HEK293T (cell line): Measurements from ENCODE around the gene NXPE3.
"Not testable (repeated sequence)": the region's sequence is repeated elsewhere in the genome, so short reads cannot be mapped to it uniquely, and the experiment has no call there.

ENCODE experiments used
- CTCF ChIA-PET: fragments of 350-600 bp; formaldehyde crosslinking; extraction: SDS; loops from one replicate; lab custom pipeline; 2021; ENCODE audit warnings: antibody characterized with exemption, inconsistent platforms; lab: Yijun Ruan, JAX
- POLR2A ChIA-PET: fragments of 350-600 bp; formaldehyde crosslinking; extraction: SDS; loops from one replicate; lab custom pipeline; 2020; ENCODE audit warnings: antibody characterized with exemption, inconsistent platforms; lab: Yijun Ruan, JAX
- DNase-seq: peaks from one replicate; pipeline ENCODE4 v3.0.0; 2012; ENCODE audit warnings: mixed read lengths; ENCODE audit errors: extremely low spot score
- ARNT ChIP-seq: fragments of 450-650 bp; IDR thresholded peaks from 2 replicates; pipeline ENCODE4 v1.6.1; 2017; ENCODE audit warnings: mild to moderate bottlenecking
- BHLHE40 ChIP-seq: fragments of 450-650 bp; IDR thresholded peaks from 2 replicates; pipeline ENCODE4 v1.6.1; 2016; ENCODE audit warnings: mild to moderate bottlenecking, moderate library complexity, borderline replicate concordance
- CTBP1 ChIP-seq: fragments of 450-650 bp; IDR thresholded peaks from 2 replicates; pipeline ENCODE4 v1.6.1; 2016; ENCODE audit warnings: borderline replicate concordance
- ELF4 ChIP-seq: fragments of 450-650 bp; IDR thresholded peaks from 2 replicates; pipeline ENCODE4 v1.6.1; 2017; ENCODE audit warnings: antibody characterized with exemption
- FOXA1 ChIP-seq: fragments of 450-650 bp; IDR thresholded peaks from 2 replicates; pipeline ENCODE4 v1.6.1; 2016; ENCODE audit warnings: mild to moderate bottlenecking
- FOXK2 ChIP-seq: fragments of 450-650 bp; IDR thresholded peaks from 2 replicates; pipeline ENCODE4 v1.6.1; 2016; ENCODE audit warnings: mild to moderate bottlenecking
- FOXM1 ChIP-seq: fragments of 450-650 bp; IDR thresholded peaks from 2 replicates; pipeline ENCODE4 v1.6.1; 2017; ENCODE audit warnings: mild to moderate bottlenecking, borderline replicate concordance
- HDGF ChIP-seq: fragments of 450-650 bp; IDR thresholded peaks from 2 replicates; pipeline ENCODE4 v1.6.1; 2017; ENCODE audit warnings: antibody characterized with exemption, borderline replicate concordance
- L3MBTL2 ChIP-seq: fragments of 450-650 bp; conservative IDR thresholded peaks from 2 replicates; pipeline ENCODE4 v1.6.1; 2016; ENCODE audit warnings: mild to moderate bottlenecking
- LEF1 ChIP-seq: fragments of 450-650 bp; IDR thresholded peaks from 2 replicates; pipeline ENCODE4 v1.6.1; 2017; ENCODE audit warnings: mild to moderate bottlenecking, borderline replicate concordance
- NFRKB ChIP-seq: fragments of 450-650 bp; IDR thresholded peaks from 2 replicates; pipeline ENCODE4 v1.6.1; 2016; ENCODE audit warnings: mild to moderate bottlenecking, moderate library complexity
- SP1 ChIP-seq: fragments of 450-650 bp; IDR thresholded peaks from 2 replicates; pipeline ENCODE4 v1.6.1; 2017
- SUZ12 ChIP-seq: fragments of 450-650 bp; IDR thresholded peaks from 2 replicates; pipeline ENCODE4 v1.6.1; 2016; ENCODE audit warnings: mild to moderate bottlenecking
- TARDBP ChIP-seq: fragments of 450-650 bp; IDR thresholded peaks from 2 replicates; pipeline ENCODE4 v1.6.1; 2016
- ZNF384 ChIP-seq: fragments of 450-650 bp; IDR thresholded peaks from 2 replicates; pipeline ENCODE4 v1.6.1; 2016
- TF ChIP-seq, protein P1 (sequence below): fragments of 450-650 bp; IDR thresholded peaks from 2 replicates; pipeline ENCODE4 v1.6.1; 2016

The NXPE3 gene

DNA sequence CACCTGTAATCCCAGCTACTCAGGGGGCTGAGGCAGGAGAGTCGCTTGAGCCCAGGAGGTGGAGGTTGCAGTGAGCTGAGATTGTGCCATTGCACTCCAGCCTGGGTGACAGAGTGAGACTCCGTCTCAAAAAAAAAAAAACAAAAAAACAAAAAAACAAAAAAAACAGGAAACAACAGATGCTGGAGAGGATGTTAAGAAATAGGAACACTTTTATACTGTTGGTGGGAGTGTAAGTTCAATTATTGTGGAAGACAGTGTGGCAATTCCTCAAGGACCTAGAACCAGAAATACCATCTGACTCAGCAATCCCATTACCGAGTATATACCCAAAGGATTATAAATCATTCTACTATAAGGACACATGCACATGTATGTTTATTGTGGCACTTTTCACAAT lies 37.1 kb upstream of the NXPE3 start:
- POLR2A ChIA-PET, CTCF ChIA-PET: not testable (repeated sequence)

DNA sequence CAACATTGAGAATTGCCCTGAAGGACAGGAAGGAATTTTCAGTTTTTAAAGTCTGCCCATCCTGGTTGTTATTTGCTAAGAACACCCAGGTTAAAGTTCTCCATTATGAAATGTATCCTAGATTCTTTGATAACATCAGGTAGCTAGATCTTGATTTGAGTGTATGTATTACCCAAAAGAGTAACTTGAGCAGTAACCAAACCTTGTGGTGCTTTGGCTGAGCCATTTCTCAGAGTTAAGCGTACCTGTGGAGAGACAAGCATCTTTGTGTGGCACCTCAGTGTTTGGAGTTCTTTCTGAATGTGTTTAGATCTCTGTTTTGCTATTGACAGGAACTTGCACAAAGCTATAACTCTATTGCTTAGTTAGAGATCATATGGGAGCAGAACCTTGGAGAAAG lies 34.2 kb upstream of the NXPE3 start:
- ChIA-PET CTCF (no interaction called here), POLR2A (interaction anchor here (1.2 kb wide), 1 partner anchor 21 kb away, joined by 3 read pairs; the partner anchor contains the start of gene CEP97)

More for the DNA sequence above, 37.1 kb upstream of the NXPE3 start:
- DNase-seq: not testable (repeated sequence)
- TF ChIP-seq ZNF384: peak; percentile 49; the same call in 1 of the 2 replicates

DNA sequence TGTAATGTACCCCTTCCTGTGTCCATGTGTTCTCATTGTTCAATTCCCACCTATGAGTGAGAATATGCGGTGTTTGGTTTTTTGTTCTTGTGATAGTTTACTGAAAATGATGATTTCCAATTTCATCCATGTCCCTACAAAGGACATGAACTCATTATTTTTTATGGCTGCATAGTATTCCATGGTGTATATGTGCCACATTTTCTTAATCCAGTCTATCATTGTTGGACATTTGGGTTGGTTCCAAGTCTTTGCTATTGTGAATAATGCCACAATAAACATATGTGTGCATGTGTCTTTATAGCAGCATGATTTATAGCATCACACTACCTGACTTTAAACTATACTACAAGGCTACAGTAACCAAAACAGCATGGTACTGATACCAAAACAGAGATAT lies 33.1 kb upstream of the NXPE3 start:
- CTCF ChIA-PET, DNase-seq, POLR2A ChIA-PET: not testable (repeated sequence)

More for the DNA sequence above, 34.2 kb upstream of the NXPE3 start:
- DNase-seq: no peak
- TF ChIP-seq ARNT (no peak), NFRKB (no peak), SUZ12 (no peak), FOXK2 (no peak), SP1 (no peak), TARDBP (no peak), FOXM1 (no peak), L3MBTL2 (no peak), LEF1 (no peak), ZNF384 (no peak), HDGF (no peak), CTBP1 (no peak), BHLHE40 (no peak), ELF4 (no peak), FOXA1 (no peak)
- TF ChIP-seq, protein P1, sequence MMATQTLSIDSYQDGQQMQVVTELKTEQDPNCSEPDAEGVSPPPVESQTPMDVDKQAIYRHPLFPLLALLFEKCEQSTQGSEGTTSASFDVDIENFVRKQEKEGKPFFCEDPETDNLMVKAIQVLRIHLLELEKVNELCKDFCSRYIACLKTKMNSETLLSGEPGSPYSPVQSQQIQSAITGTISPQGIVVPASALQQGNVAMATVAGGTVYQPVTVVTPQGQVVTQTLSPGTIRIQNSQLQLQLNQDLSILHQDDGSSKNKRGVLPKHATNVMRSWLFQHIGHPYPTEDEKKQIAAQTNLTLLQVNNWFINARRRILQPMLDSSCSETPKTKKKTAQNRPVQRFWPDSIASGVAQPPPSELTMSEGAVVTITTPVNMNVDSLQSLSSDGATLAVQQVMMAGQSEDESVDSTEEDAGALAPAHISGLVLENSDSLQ: no peak

DNA sequence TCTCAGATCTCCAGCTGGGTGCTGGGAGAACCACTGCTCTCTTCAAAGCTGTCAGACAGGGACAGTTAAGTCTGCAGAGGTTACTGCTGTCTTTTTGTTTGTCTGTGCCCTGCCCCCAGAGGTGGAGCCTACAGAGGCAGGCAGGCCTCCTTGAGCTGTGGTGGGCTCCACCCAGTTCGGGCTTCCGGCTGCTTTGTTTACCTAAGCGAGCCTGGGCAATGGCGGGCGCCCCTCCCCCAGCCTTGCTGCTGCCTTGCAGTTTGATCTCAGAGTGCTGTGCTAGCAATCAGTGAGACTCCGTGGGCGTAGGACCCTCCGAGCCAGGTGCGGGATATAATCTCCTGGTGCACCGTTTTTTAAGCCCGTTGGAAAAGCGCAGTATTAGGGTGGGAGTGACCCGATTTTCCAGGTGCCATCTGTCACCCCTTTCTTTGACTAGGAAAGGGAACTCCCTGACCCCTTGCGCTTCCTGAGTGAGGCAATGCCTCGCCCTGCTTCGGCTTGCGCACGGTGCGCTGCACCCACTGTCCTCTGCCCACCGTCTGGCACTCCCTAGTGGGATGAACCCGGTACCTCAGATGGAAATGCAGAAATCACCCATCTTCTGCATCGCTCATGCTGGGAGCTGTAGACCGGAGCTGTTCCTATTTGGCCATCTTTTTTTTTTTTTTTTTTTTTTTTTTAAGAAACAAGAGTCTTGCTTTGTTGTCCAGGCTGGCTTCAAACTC lies 25.5 kb upstream of the NXPE3 start:
- CTCF ChIA-PET, POLR2A ChIA-PET, DNase-seq: not testable (repeated sequence)

DNA sequence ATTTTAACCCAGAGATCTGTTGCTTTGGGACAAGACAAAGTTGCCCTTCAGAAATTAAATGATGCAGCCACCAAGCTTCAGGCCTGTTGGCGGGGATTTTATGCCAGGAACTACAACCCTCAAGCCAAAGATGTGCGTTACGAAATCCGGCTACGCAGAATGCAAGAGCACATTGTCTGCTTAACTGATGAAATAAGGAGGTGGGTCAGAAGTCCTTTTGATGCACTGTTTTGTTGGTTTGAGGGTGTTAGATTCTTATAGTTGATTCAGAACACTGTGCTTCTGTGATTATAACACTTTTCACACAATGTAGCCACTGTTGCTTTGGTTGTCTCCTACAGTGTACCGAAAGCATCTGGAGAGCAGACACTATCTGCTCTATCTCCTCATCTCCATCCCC lies 20.8 kb upstream of the NXPE3 start:
- no peak for DNase-seq
- ChIA-PET POLR2A (no interaction called here), CTCF (no interaction called here)
- TF ChIP-seq ZNF384 (no peak), HDGF (no peak), NFRKB (no peak), FOXA1 (no peak), ELF4 (no peak), L3MBTL2 (no peak), BHLHE40 (no peak)

DNA sequence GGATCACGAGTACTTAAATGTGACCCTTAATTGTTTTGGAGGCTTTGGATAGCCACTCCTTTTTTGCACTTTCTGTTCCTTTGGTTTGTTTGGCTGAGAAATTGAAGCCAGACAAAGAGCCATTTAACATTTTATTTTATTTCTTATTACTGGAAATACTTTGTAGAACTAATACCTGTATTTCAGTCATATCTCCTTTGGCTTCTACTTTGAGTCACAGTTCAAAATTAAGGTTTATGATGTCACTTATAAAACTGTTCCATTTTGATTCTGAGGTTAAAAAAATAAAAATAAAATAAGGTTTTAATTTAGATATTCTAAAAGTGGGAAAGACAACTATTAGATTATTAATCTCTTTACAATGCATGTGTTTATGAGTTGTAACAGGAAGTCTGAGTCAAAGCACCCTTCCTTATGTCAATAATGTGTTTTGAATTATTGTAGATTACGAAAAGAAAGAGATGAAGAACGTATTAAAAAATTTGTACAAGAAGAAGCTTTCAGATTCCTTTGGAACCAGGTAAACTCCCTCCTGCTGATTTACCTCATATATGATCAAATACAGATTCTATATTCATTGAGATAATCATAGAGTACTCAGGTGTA lies 16.9 kb upstream of the NXPE3 start:
- CTCF ChIA-PET: no interaction called here
- POLR2A ChIA-PET: no interaction called here
- no peak for DNase-seq
- TF ChIP-seq SUZ12 (no peak), ELF4 (no peak), L3MBTL2 (no peak), FOXK2 (no peak), NFRKB (no peak), ARNT (no peak), TARDBP (no peak), BHLHE40 (no peak)
- TF ChIP-seq, protein P1: no peak

DNA sequence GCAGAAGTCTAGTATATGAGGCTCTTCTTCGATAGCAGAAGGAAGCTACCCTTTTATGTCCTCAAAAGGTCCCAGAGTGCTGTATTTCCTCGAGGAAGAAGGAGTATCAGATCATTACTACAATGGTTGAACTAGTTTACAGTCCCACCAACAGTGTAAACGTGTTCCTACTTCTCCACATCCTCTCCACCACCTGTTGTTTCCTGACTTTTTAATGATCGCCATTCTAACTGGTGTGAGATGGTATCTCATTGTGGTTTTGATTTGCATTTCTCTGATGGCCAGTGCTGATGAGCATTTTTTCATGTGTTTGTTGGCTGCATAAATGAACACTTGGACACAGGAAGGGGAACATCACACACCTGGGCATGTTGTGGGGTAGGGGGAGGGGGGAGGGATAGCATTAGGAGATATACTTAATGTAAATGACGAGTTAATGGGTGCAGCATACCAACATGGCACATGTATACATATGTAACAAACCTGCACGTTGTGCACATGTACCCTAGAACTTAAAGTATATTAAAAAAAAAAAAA lies 1.2 kb upstream of the NXPE3 start:
- POLR2A ChIA-PET, DNase-seq, CTCF ChIA-PET: not testable (repeated sequence)
